Keratinocyte (primary cell): ENCODE measurements around the gene DACH1. TPM values are rescaled to one million over a fixed set of nuclear protein-coding genes. Genes with fewer than 3 reads are reported as not detected.

Experiments
- DNase-seq: peaks from one replicate; pipeline ENCODE4 v3.0.0-alpha.2; 2011; ENCODE audit warnings: low read depth, missing footprints, low spot score
- FAIRE-seq: peaks from 2 replicates; lab custom pipeline; 2011; peaks lifted over from hg19 to GRCh38; lab: Jason Lieb, UNC
- H2AFZ ChIP-seq: 2 replicates; pipeline ENCODE4 v1.6.0; 2012; ENCODE audit warnings: low read length, control low read depth, inconsistent platforms; ENCODE audit not compliant: control insufficient read depth
- H3K27ac ChIP-seq: 2 replicates; pipeline ENCODE4 v1.5.1; 2011; ENCODE audit warnings: low read length; ENCODE audit not compliant: control insufficient read depth, insufficient read depth
- H3K27me3 ChIP-seq: 3 replicates; pipeline ENCODE4 v1.6.0; 2011; ENCODE audit warnings: low read length; ENCODE audit not compliant: control insufficient read depth, insufficient read depth; ENCODE audit errors: extremely low read depth
- H3K36me3 ChIP-seq, 2 experiments: 2 replicates in 1 of 2; 3 replicates in 1 of 2; pipeline ENCODE4 v1.5.1; 2011; ENCODE audit warnings: low read length in 2 of 2, mild to moderate bottlenecking in 1 of 2; ENCODE audit not compliant: control insufficient read depth in 2 of 2, insufficient read depth in 2 of 2; ENCODE audit errors: extremely low read depth in 1 of 2
- H3K4me1 ChIP-seq: 3 replicates; pipeline ENCODE4 v1.5.1; 2011; ENCODE audit warnings: low read length; ENCODE audit not compliant: control insufficient read depth, insufficient read depth; ENCODE audit errors: extremely low read depth
- H3K4me2 ChIP-seq: 3 replicates; pipeline ENCODE4 v1.6.0; 2011; ENCODE audit warnings: low read depth, low read length; ENCODE audit not compliant: control insufficient read depth, insufficient read depth; ENCODE audit errors: extremely low read depth
- H3K4me3 ChIP-seq, 3 experiments: fragments of 200-600 bp in 1 of 3; sonication (generic) in 1 of 3; 2 replicates in 2 of 3; 3 replicates in 1 of 3; pipeline ENCODE4 v1.5.1; 2011 to 2016; ENCODE audit warnings: low read length in 3 of 3, mild to moderate bottlenecking in 3 of 3, control low read depth in 2 of 3, inconsistent platforms in 1 of 3, low read depth in 1 of 3, mixed read lengths in 1 of 3, mixed run types in 1 of 3, moderate library complexity in 1 of 3; ENCODE audit not compliant: control insufficient read depth in 2 of 3, insufficient read depth in 2 of 3; ENCODE audit errors: extremely low read depth in 1 of 3
- H3K79me2 ChIP-seq: 2 replicates; pipeline ENCODE4 v1.6.0; 2012; ENCODE audit warnings: low read length; ENCODE audit not compliant: control insufficient read depth, insufficient read depth
- H3K9ac ChIP-seq: 3 replicates; pipeline ENCODE4 v1.6.0; 2011; ENCODE audit warnings: low read length; ENCODE audit not compliant: control insufficient read depth, insufficient read depth; ENCODE audit errors: extremely low read depth
- H3K9me1 ChIP-seq: 3 replicates; pipeline ENCODE4 v1.6.0; 2011; ENCODE audit warnings: low read length; ENCODE audit not compliant: control insufficient read depth, insufficient read depth; ENCODE audit errors: extremely low read depth
- H3K9me3 ChIP-seq: 2 replicates; pipeline ENCODE4 v1.5.1; 2012; ENCODE audit warnings: low read depth, low read length; ENCODE audit not compliant: control insufficient read depth
- H4K20me1 ChIP-seq: 3 replicates; pipeline ENCODE4 v1.6.0; 2011; ENCODE audit warnings: low read length; ENCODE audit not compliant: control insufficient read depth, insufficient read depth; ENCODE audit errors: extremely low read depth
- EZH2 ChIP-seq: IDR thresholded peaks from one replicate; pipeline ENCODE4 v1.6.1; 2012; ENCODE audit warnings: inconsistent platforms, mild to moderate bottlenecking, low read length, moderate library complexity
- dilution Hi-C: fragments of 300-500 bp; cut with MboI; formaldehyde crosslinking; loops from one replicate; pipeline ENCODE4 v1.7.0; 2020; ENCODE audit warnings: low sequenced_read_pairs; ENCODE audit not compliant: extremely low pct_ligation_motif_present
- polyA plus RNA-seq, 5 experiments: library from polyadenylated mRNA; depleted of rRNA in 3 of 5; stranded (reverse) in 3 of 5; stranded (forward) in 1 of 5; unstranded in 1 of 5; fragments of >200 nt; gene quantifications; 1 replicate in 1 of 5; 2 replicates in 3 of 5; 3 replicates in 1 of 5; pipeline versions ENCODE4 v1.2.1 to v1.2.3, GENCODE V29; 2011 to 2012; ENCODE audit warnings: missing spikeins in 2 of 5, low read depth in 1 of 5, low replicate concordance in 1 of 5
- TF ChIP-seq, protein P1 (sequence below), 3 experiments: IDR thresholded peaks in 1 of 3; conservative IDR thresholded peaks in 1 of 3; optimal IDR thresholded peaks in 1 of 3; 2 replicates in 2 of 3; 3 replicates in 1 of 3; pipeline versions ENCODE3 to v1.5.1; 2011; ENCODE audit warnings: low read length in 3 of 3, mild to moderate bottlenecking in 3 of 3, moderate library complexity in 2 of 3, control low read depth in 1 of 3, inconsistent platforms in 1 of 3; ENCODE audit not compliant: insufficient read depth in 2 of 3; ENCODE audit errors: extremely low read depth in 1 of 3

Gene DACH1
- polyA plus RNA-seq, 1 donor (not counting 4 experiments of a cell fraction or from before 2014, with no cell fraction given): not detected

DNA sequence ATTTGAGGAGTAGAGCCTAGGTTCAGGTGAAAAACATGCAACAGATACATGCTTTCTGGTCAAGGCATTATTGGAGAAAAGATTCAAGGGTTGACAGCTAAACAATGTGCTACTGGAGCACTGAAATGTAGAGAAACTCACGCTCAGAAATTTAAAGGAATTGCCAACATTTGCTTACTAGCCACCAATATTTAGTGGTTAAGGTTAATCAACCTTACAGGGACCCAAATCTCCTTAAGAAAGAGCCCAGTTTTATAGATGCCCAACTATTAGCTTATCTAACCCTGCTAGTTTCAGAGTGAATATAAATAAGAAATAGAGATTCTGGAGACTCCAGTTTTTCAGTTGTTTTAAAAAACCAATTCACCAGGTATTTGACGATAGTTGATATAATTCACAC is 203.6 kb downstream of the DACH1 start:
- no peak overlapping the region for H2AFZ ChIP-seq

DNA sequence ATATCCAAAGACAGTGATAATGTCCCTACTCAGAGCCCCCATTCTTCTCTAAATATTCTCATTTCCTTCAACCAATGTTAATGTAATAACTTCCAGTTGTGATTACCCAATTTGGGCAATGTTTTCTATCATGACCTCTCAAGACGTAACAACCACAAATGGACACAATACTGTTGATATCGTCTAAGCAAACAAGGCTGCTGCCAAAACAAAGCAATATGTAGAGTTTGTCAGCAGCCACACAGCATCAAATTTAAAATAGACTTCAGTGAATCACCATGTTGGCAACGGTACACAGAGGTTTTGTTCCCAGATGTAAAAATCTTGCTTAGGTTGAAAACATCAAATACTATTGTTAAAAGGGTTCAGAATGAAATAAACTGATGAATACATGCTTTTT is 205.1 kb downstream of the DACH1 start:
- FAIRE-seq: no peak

More for the DNA sequence above, 203.6 kb downstream of the DACH1 start:
- FAIRE-seq (no peak), DNase-seq (no peak)
- no peak overlapping the region for H3K9ac ChIP-seq
- no peaks in the 10 kb centered on the region for H3K36me3 ChIP-seq
- H3K9me1 ChIP-seq: no peaks in the 10 kb centered on the region
- no peaks in the 10 kb centered on the region for H3K9me3 ChIP-seq
- dilution Hi-C loops: no loop called here
- H3K4me2 ChIP-seq: no peak overlapping the region
- no peaks in the 10 kb centered on the region for H3K4me1 ChIP-seq
- no peak overlapping the region for H3K4me3 ChIP-seq
- TF ChIP-seq, protein P1, sequence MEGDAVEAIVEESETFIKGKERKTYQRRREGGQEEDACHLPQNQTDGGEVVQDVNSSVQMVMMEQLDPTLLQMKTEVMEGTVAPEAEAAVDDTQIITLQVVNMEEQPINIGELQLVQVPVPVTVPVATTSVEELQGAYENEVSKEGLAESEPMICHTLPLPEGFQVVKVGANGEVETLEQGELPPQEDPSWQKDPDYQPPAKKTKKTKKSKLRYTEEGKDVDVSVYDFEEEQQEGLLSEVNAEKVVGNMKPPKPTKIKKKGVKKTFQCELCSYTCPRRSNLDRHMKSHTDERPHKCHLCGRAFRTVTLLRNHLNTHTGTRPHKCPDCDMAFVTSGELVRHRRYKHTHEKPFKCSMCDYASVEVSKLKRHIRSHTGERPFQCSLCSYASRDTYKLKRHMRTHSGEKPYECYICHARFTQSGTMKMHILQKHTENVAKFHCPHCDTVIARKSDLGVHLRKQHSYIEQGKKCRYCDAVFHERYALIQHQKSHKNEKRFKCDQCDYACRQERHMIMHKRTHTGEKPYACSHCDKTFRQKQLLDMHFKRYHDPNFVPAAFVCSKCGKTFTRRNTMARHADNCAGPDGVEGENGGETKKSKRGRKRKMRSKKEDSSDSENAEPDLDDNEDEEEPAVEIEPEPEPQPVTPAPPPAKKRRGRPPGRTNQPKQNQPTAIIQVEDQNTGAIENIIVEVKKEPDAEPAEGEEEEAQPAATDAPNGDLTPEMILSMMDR (optimal IDR thresholded peaks at IDR 0.05 in 1 of 3, IDR thresholded peaks at IDR 0.05 in 1 of 3, conservative IDR thresholded peaks at IDR 0.05 in 1 of 3; ENCODE audit: extremely low read depth in 1 of 3, insufficient read depth in 2 of 3, low read length in 3 of 3): no peak
- TF ChIP-seq EZH2: no peak
- no peaks in the 10 kb centered on the region for H3K27me3 ChIP-seq
- no peaks in the 10 kb centered on the region for H3K79me2 ChIP-seq
- no peaks in the 10 kb centered on the region for H4K20me1 ChIP-seq
- no peak overlapping the region for H3K27ac ChIP-seq

More for the DNA sequence above, 205.1 kb downstream of the DACH1 start:
- no peak overlapping the region for H3K4me3 ChIP-seq
- no peak overlapping the region for H3K9ac ChIP-seq
- H3K27me3 ChIP-seq: no peaks in the 10 kb centered on the region
- H3K4me2 ChIP-seq: no peak overlapping the region
- H3K9me1 ChIP-seq: no peaks in the 10 kb centered on the region
- H4K20me1 ChIP-seq: no peaks in the 10 kb centered on the region
- dilution Hi-C loops: no loop called here
- no peak for DNase-seq
- no peak overlapping the region for H3K27ac ChIP-seq
- no peaks in the 10 kb centered on the region for H3K79me2 ChIP-seq
- no peaks in the 10 kb centered on the region for H3K9me3 ChIP-seq
- no peaks in the 10 kb centered on the region for H3K4me1 ChIP-seq
- no peaks in the 10 kb centered on the region for H3K36me3 ChIP-seq
- no peak overlapping the region for H2AFZ ChIP-seq
- TF ChIP-seq, protein P1 (optimal IDR thresholded peaks at IDR 0.05 in 1 of 3, IDR thresholded peaks at IDR 0.05 in 1 of 3, conservative IDR thresholded peaks at IDR 0.05 in 1 of 3; ENCODE audit: extremely low read depth in 1 of 3, insufficient read depth in 2 of 3, low read length in 3 of 3): no peak
- TF ChIP-seq EZH2: no peak
